Subcutaneous abdominal adipose tissue (tissue), 5 donors: ENCODE results near the gene PXYLP1.

ENCODE experiments used
- H3K27ac ChIP-seq: one replicate; pipeline ENCODE4 v1.7.0; 2013; ENCODE audit warnings: low read depth, mild to moderate bottlenecking, inconsistent platforms, low read length, moderate library complexity
- H3K27me3 ChIP-seq, 5 donors: one replicate each; pipeline ENCODE4 v1.7.0; 2013; ENCODE audit warnings: low read length in 5 of 5, inconsistent platforms in 1 of 5; ENCODE audit not compliant: control insufficient read depth in 5 of 5, insufficient read depth in 4 of 5
- H3K36me3 ChIP-seq, 5 donors: one replicate each; pipeline ENCODE4 v1.7.0; 2013; ENCODE audit warnings: low read length in 5 of 5; ENCODE audit not compliant: control insufficient read depth in 5 of 5, insufficient read depth in 5 of 5
- H3K4me1 ChIP-seq, 5 donors: one replicate each; pipeline ENCODE4 v1.7.0; 2013; ENCODE audit warnings: low read length in 5 of 5, mild to moderate bottlenecking in 3 of 5, moderate library complexity in 1 of 5; ENCODE audit not compliant: control insufficient read depth in 5 of 5, insufficient read depth in 5 of 5
- H3K4me3 ChIP-seq, 5 donors: one replicate each; pipeline ENCODE4 v1.7.0; 2013; ENCODE audit warnings: low read length in 5 of 5, low read depth in 1 of 5
- H3K9ac ChIP-seq, 5 donors: one replicate each; pipeline ENCODE4 v1.7.0; 2013; ENCODE audit warnings: low read length in 5 of 5, mild to moderate bottlenecking in 4 of 5, moderate library complexity in 3 of 5
- H3K9me3 ChIP-seq, 5 donors: one replicate each; pipeline ENCODE4 v1.7.0; 2013; ENCODE audit warnings: low read length in 5 of 5; ENCODE audit not compliant: control insufficient read depth in 5 of 5
- donor health status: healthy.
- donor health status: healthy.
- donor health status: healthy.
- donor health status: healthy.
- donor health status: healthy.

The PXYLP1 gene

DNA sequence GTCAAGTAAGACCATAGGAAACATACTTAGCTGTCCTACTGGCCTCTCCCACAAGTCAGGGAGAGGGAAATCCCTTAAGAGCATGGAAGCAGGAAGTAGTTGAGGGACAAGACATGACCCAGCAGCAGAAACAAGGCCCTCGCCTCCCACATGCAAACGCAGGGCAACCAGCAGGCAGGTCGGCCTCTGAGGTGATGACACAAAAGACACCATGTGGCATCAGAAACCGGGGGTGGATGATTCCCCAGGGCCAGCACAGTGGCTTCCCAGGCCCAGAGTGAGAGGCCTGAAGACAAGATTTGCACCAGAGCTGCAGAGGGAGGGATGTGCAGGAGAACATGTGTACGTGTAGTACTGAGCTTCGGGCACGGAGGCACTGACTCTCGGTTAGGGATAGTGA is 26.3 kb downstream of the PXYLP1 start:
- H3K9ac ChIP-seq, result no peak overlapping the region
- no peaks in the 10 kb centered on the region for H3K4me1 ChIP-seq

DNA sequence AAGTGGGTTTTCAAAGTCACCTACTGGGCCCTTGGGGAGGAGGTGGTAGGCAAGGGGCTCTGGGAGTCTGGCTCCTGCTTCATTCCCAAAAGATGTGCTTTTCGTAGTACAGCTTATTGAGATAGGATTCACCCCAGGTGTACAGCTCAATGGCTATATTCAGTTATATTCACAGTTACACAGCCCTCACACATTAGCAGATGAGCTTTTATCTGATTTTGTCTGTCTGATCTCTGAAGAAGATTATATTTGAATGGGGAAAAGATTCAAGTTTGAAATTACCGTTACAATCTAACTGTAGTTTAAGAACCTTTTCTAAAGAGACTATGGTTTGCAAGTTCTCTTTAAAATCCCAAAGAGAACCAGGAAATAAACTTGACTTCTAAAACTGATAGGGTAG is 27.3 kb downstream of the PXYLP1 start:
- H3K9ac ChIP-seq, result no peak overlapping the region
- H3K9me3 ChIP-seq, result no peaks in the 10 kb centered on the region
- H3K36me3 ChIP-seq, result peaks cover 0 to 11% (median 6%) of the 10 kb centered on the region in 5 donors
- H3K4me1 ChIP-seq, result no peaks in the 10 kb centered on the region
- H3K27ac ChIP-seq, result no peak overlapping the region
- H3K4me3 ChIP-seq, result no peak overlapping the region
- no peaks in the 10 kb centered on the region for H3K27me3 ChIP-seq

More for the DNA sequence above, 26.3 kb downstream of the PXYLP1 start:
- H3K36me3 ChIP-seq, result peaks cover 0 to 11% (median 6%) of the 10 kb centered on the region in 5 donors
- H3K27me3 ChIP-seq, result no peaks in the 10 kb centered on the region
- no peak overlapping the region for H3K4me3 ChIP-seq
- no peaks in the 10 kb centered on the region for H3K9me3 ChIP-seq
- no peak overlapping the region for H3K27ac ChIP-seq

DNA sequence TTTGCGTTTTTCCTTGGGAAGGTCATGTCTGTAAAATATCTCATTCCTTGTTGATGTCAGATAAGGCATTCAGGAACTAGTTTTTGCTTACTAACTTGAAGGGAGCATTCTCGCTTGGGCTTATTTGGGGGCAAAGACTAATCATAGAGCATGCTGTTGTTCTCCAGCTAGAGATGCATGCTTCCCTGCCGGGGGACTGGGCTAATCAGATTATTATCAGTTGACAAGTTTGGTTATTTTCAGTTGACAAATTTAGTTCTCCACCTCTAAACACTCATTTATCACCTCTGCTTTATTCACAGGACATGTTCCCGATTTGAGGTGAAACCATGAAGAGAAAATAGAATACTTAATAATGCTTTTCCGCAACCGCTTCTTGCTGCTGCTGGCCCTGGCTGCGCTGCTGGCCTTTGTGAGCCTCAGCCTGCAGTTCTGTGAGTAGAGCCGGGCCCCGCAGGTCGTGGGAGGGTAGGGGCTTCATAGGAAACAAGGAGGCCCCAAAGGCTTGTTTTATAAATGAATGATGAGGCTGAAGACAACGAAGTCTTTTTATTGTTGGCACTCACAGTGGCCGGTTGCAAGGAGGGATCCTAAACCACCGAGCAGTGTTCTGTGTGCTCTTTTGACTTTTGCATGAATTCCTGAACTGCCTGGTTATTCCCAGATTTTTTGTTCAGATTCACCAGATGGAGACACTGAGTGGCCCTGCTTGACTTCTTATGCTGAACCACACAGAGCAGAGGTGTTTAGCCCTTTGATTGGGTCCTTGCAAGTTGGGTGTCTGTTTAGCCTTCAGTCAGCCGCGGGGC is 28.4 kb downstream of the PXYLP1 start:
- Histone ChIP-seq H3K27me3 (no peaks in the 10 kb centered on the region), H3K27ac (no peak overlapping the region), H3K36me3 (peaks cover 0 to 11% (median 9%) of the 10 kb centered on the region in 5 donors)

DNA sequence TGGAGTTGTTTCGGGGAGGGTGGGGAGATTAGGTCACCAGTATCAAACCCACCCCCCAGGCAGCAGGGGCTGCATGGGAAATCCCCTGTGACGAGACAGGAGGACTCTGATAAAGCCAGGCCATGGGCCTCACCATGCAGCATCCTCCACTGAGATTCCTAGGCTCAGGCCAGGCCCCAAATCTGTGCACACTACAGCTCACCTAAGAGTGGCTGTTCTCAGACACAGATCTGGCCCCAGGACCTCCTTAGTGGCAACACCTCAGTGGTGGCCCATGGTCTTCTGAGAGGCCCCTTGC is 29.0 kb downstream of the PXYLP1 start:
- H3K9me3 ChIP-seq, result no peaks in the 10 kb centered on the region
- no peaks in the 10 kb centered on the region for H3K4me1 ChIP-seq
- no peak overlapping the region for H3K4me3 ChIP-seq
- H3K9ac ChIP-seq, result no peak overlapping the region
- no peaks in the 10 kb centered on the region for H3K27me3 ChIP-seq
- peaks cover 0 to 11% (median 10%) of the 10 kb centered on the region in 5 donors for H3K36me3 ChIP-seq
- no peak overlapping the region for H3K27ac ChIP-seq

More for the DNA sequence above, 28.4 kb downstream of the PXYLP1 start:
- Histone ChIP-seq H3K4me3 (no peak overlapping the region), H3K4me1 (no peaks in the 10 kb centered on the region), H3K9me3 (no peaks in the 10 kb centered on the region), H3K9ac (no peak overlapping the region)

DNA sequence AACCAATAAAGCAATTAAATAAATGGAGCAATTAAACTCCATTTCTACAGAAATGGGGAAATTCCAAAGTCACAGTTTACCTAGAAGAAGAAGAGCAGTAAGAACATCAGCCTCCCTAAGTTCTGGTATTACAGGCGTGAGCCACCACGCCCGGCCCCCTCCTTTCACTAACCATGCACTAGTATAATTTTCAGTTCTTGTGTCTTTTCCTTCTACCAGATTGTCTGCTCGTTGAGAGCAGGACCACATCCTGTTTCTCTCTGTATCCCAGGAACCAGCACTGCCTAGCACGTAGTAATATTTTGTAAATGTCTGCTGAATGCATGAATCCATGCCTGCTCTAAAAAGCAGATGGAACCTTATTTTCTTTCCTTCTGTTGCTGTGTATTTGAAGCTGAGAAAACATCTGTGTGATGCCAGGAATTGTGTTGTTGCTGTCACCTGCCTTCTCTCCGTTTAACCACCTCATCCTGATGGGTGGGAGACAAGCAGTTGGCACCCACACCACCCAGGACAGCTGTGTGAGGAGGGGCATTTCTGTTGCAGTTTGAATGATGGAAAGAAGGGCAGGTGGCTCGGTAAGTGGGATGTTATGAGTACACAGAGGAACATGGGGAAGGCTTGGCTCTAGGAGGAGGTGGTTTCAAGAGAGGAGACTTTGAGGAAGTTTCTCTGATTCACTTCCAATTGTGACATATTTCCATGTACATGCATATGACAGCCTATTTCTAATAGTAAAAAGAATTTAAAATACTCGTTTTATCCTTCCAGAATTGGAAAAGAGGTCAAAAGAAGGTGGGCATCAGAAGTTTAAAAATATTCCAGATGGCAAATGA is 30.1 kb downstream of the PXYLP1 start:
- Histone ChIP-seq H3K27me3 (no peaks in the 10 kb centered on the region), H3K4me3 (no peak overlapping the region), H3K9ac (no peak overlapping the region), H3K9me3 (no peaks in the 10 kb centered on the region), H3K36me3 (peaks cover 0 to 11% (median 10%) of the 10 kb centered on the region in 5 donors), H3K4me1 (no peaks in the 10 kb centered on the region), H3K27ac (no peak overlapping the region)

DNA sequence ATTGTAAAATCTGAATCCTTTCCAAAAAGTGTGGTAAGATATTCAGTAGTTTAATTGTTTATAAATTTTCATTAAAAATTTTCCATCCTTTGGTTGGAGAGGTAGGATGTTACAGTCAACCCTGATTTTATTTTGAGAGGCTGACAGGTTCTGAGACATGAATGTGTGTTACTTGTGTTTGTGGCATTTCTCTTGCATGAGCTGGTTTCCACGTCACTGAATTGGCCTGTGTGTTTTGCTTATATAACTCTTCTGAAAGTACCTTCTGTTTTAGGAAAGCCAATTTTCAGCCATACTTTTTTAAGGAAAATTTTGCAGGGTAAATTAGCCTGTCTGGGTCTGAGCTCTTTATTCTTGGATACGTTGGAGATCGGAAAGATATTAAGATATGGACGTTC is 30.7 kb downstream of the PXYLP1 start:
- Histone ChIP-seq H3K4me1 (no peaks in the 10 kb centered on the region), H3K9me3 (no peaks in the 10 kb centered on the region), H3K27me3 (no peaks in the 10 kb centered on the region), H3K4me3 (no peak overlapping the region), H3K27ac (no peak overlapping the region), H3K9ac (no peak overlapping the region), H3K36me3 (peaks cover 0 to 11% (median 10%) of the 10 kb centered on the region in 5 donors)

DNA sequence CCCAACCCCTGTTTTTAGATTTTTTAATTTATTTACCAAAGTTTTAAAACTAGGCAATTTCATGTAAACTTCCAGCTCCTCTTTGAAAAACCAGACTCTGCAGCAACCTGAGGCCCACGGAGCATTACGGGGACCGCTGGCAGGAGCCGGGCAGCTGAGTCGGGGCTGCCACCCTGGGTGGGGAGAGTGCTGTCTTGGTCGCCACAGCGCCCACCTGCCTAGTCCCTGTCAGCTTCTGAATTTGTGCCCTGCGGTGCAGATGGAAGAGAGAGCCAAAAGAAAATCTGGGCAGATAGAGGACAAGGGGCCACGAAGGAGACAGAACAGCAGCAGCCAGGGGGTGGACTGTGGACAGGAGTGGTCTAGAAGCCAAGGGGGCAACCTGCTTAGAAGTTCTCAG is 34.6 kb downstream of the PXYLP1 start:
- Histone ChIP-seq H3K9me3 (no peaks in the 10 kb centered on the region), H3K36me3 (peaks cover 0 to 6% (median 3%) of the 10 kb centered on the region in 5 donors), H3K4me1 (peaks cover 0 to 3% (median 0%) of the 10 kb centered on the region in 5 donors)

DNA sequence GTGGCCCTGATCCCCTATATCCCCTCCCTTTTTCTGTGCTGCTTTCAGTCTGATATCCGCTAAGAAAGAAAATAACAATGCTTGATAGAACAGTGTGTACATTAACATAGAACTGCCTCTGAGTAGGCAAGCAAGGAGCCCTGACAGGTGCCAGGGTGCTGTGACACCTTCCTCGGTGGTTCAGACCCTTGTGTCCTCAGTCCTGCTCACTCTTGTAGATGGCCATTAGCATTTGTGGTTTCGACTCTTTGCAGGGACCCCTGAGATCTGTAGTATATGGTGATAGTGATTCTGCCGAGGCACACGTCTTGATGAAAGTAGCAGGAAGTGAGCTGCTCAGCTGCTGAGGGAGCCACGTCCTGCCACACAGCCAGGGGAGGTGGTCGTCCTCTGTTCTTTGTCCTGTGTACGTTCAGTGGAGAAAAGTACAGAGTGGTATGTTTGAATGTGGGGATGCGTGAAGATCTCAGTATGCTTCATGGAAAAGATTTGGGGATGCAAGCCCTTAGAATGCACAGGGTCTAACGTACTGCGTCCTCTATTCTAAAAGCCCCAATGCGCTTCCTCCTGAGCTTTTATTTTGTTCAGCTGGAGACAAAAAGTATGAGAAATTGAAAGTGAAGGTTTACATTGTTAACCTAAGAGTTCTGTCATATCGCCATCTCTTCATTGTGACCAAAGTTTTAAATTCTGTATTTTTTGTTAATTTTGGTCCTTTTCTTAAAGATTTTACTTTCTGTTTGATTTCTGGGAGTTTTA is 35.4 kb downstream of the PXYLP1 start:
- H3K9me3 ChIP-seq, result no peaks in the 10 kb centered on the region
- no peak overlapping the region for H3K27ac ChIP-seq
- peaks cover 0 to 4% (median 2%) of the 10 kb centered on the region in 5 donors for H3K36me3 ChIP-seq
- H3K4me1 ChIP-seq, result peaks cover 0 to 3% (median 0%) of the 10 kb centered on the region in 5 donors
- H3K9ac ChIP-seq, result peak overlapping the region in 2 of 5 donors; percentile 22 to 54
- H3K4me3 ChIP-seq, result peak overlapping the region in 4 of 5 donors; percentile 54 to 64 (median 61)
- H3K27me3 ChIP-seq, result no peaks in the 10 kb centered on the region

More for the DNA sequence above, 34.6 kb downstream of the PXYLP1 start:
- no peak overlapping the region for H3K9ac ChIP-seq
- no peaks in the 10 kb centered on the region for H3K27me3 ChIP-seq
- no peak overlapping the region for H3K4me3 ChIP-seq
- no peak overlapping the region for H3K27ac ChIP-seq

DNA sequence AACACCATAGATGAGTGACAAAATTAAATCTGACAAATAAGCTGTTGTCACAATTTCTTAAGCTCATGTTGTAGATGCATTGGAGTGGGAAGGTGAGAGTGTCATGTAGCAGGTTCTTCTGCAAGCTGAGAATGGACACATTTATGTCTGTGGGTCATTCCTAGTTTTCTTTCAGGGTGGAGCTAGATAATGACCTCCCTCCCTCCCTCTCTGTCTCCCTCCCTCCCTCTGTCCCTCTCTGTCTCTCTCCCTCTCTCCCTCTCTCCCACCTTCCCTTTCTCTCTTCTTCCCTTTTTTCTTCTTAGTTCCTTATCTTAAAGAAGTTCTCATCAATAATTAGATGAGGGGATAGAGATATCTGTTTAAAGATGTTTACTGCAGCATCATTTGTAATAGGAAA is 36.0 kb downstream of the PXYLP1 start:
- peak overlapping the region in 2 of 5 donors; percentile 22 to 54 for H3K9ac ChIP-seq

More for the DNA sequence above, 36.0 kb downstream of the PXYLP1 start:
- H3K36me3 ChIP-seq, result peaks cover 0 to 4% (median 2%) of the 10 kb centered on the region in 5 donors
- no peaks in the 10 kb centered on the region for H3K9me3 ChIP-seq
- peaks cover 0 to 3% (median 0%) of the 10 kb centered on the region in 5 donors for H3K4me1 ChIP-seq
- H3K4me3 ChIP-seq, result peak overlapping the region in 1 of 5 donors; percentile 64
- H3K27me3 ChIP-seq, result no peaks in the 10 kb centered on the region
- H3K27ac ChIP-seq, result no peak overlapping the region
